HEK293 (cell line): ENCODE data around the gene PPAT.
A peak's percentile ranks its signal among the peaks of the same experiment; 100 is the strongest.

Source experiments
- CTCF ChIP-seq: fragments of 450-650 bp; formaldehyde crosslinking; IDR thresholded peaks from 2 replicates; pipeline ENCODE4 v1.5.1; 2016; ENCODE audit warnings: missing biosample characterization, missing genetic modification characterization
- GLI4 ChIP-seq: fragments of 450-650 bp; formaldehyde crosslinking; IDR thresholded peaks from 2 replicates; pipeline ENCODE4 v1.5.1; 2016; ENCODE audit warnings: missing biosample characterization, missing genetic modification characterization
- GLIS2 ChIP-seq: fragments of 450-650 bp; formaldehyde crosslinking; IDR thresholded peaks from 2 replicates; pipeline ENCODE4 v1.5.1; 2016; ENCODE audit warnings: missing biosample characterization, missing genetic modification characterization
- KLF8 ChIP-seq: fragments of 450-650 bp; formaldehyde crosslinking; IDR thresholded peaks from 2 replicates; pipeline ENCODE4 v1.5.1; 2016; ENCODE audit warnings: missing biosample characterization, missing genetic modification characterization
- KLF9 ChIP-seq: fragments of 450-650 bp; formaldehyde crosslinking; IDR thresholded peaks from 2 replicates; pipeline ENCODE4 v1.5.1; 2016; ENCODE audit warnings: missing biosample characterization, missing genetic modification characterization, low read depth
- MEIS1 ChIP-seq: sonication (generic); formaldehyde crosslinking; IDR thresholded peaks from 2 replicates; pipeline ENCODE4 v1.8.1; 2022; ENCODE audit warnings: missing genetic modification reagents, mild to moderate bottlenecking, borderline replicate concordance
- OSR2 ChIP-seq: fragments of 450-650 bp; formaldehyde crosslinking; IDR thresholded peaks from 2 replicates; pipeline ENCODE4 v1.5.1; 2016; ENCODE audit warnings: missing biosample characterization, missing genetic modification characterization
- RBAK ChIP-seq: fragments of 450-650 bp; formaldehyde crosslinking; IDR thresholded peaks from 2 replicates; pipeline ENCODE4 v1.5.1; 2016; ENCODE audit warnings: missing biosample characterization, missing genetic modification characterization
- SP7 ChIP-seq: fragments of 450-650 bp; formaldehyde crosslinking; IDR thresholded peaks from 2 replicates; pipeline ENCODE4 v1.5.1; 2016; ENCODE audit warnings: missing biosample characterization, missing genetic modification characterization
- ZBTB10 ChIP-seq: fragments of 450-650 bp; formaldehyde crosslinking; IDR thresholded peaks from 2 replicates; pipeline ENCODE4 v1.5.1; 2016; ENCODE audit warnings: missing biosample characterization, missing genetic modification characterization
- ZBTB20 ChIP-seq: fragments of 450-650 bp; formaldehyde crosslinking; IDR thresholded peaks from 2 replicates; pipeline ENCODE4 v1.5.1; 2016; ENCODE audit warnings: missing biosample characterization, missing genetic modification characterization
- ZBTB8A ChIP-seq: fragments of 450-650 bp; formaldehyde crosslinking; IDR thresholded peaks from 2 replicates; pipeline ENCODE4 v1.5.1; 2016; ENCODE audit warnings: missing biosample characterization, missing genetic modification characterization
- ZFP69B ChIP-seq: fragments of 450-650 bp; formaldehyde crosslinking; IDR thresholded peaks from 2 replicates; pipeline ENCODE4 v1.5.1; 2016; ENCODE audit warnings: missing biosample characterization, missing genetic modification characterization
- ZNF114 ChIP-seq: fragments of 450-650 bp; formaldehyde crosslinking; IDR thresholded peaks from 2 replicates; pipeline ENCODE4 v1.5.0; 2017; ENCODE audit warnings: missing biosample characterization, missing genetic modification characterization
- ZNF121 ChIP-seq: fragments of 450-650 bp; formaldehyde crosslinking; IDR thresholded peaks from 2 replicates; pipeline ENCODE4 v1.5.1; 2016; ENCODE audit warnings: missing biosample characterization, missing genetic modification characterization
- ZNF148 ChIP-seq: fragments of 450-650 bp; formaldehyde crosslinking; IDR thresholded peaks from 2 replicates; pipeline ENCODE4 v1.5.0; 2017; ENCODE audit warnings: missing biosample characterization, missing genetic modification characterization, borderline replicate concordance
- ZNF157 ChIP-seq: fragments of 450-650 bp; formaldehyde crosslinking; IDR thresholded peaks from 2 replicates; pipeline ENCODE4 v1.5.1; 2016; ENCODE audit warnings: missing biosample characterization, missing genetic modification characterization
- ZNF2 ChIP-seq: fragments of 450-650 bp; formaldehyde crosslinking; IDR thresholded peaks from 2 replicates; pipeline ENCODE4 v1.5.1; 2016; ENCODE audit warnings: missing biosample characterization, missing genetic modification characterization
- ZNF24 ChIP-seq: fragments of 450-650 bp; formaldehyde crosslinking; IDR thresholded peaks from 2 replicates; pipeline ENCODE4 v1.5.1; 2016; ENCODE audit warnings: missing biosample characterization, missing genetic modification characterization
- ZNF391 ChIP-seq: fragments of 450-650 bp; formaldehyde crosslinking; IDR thresholded peaks from 2 replicates; pipeline ENCODE4 v1.5.1; 2016; ENCODE audit warnings: low read depth, missing biosample characterization, missing genetic modification characterization, borderline replicate concordance
- ZNF423 ChIP-seq: fragments of 450-650 bp; formaldehyde crosslinking; IDR thresholded peaks from 2 replicates; pipeline ENCODE4 v1.5.1; 2016; ENCODE audit warnings: missing biosample characterization, missing genetic modification characterization
- ZNF521 ChIP-seq: fragments of 450-650 bp; formaldehyde crosslinking; IDR thresholded peaks from 2 replicates; pipeline ENCODE4 v1.5.1; 2017; ENCODE audit warnings: missing biosample characterization, mild to moderate bottlenecking, missing genetic modification characterization
- ZNF544 ChIP-seq: fragments of 450-650 bp; formaldehyde crosslinking; IDR thresholded peaks from 2 replicates; pipeline ENCODE4 v1.5.0; 2017; ENCODE audit warnings: missing biosample characterization, missing genetic modification characterization
- ZNF555 ChIP-seq: fragments of 450-650 bp; formaldehyde crosslinking; conservative IDR thresholded peaks from 2 replicates; pipeline ENCODE4 v1.5.1; 2017; ENCODE audit warnings: missing biosample characterization, mild to moderate bottlenecking, missing genetic modification characterization, inconsistent platforms
- ZNF560 ChIP-seq: fragments of 450-650 bp; formaldehyde crosslinking; IDR thresholded peaks from 2 replicates; pipeline ENCODE4 v1.5.1; 2017; ENCODE audit warnings: missing biosample characterization, missing genetic modification characterization, borderline replicate concordance
- ZNF843 ChIP-seq: fragments of 450-650 bp; formaldehyde crosslinking; IDR thresholded peaks from 2 replicates; pipeline ENCODE4 v1.5.1; 2016; ENCODE audit warnings: missing biosample characterization, missing genetic modification characterization
- TF ChIP-seq, protein P1 (sequence below): fragments of 450-650 bp; formaldehyde crosslinking; optimal IDR thresholded peaks from 2 replicates; pipeline ENCODE3; 2016; ENCODE audit warnings: missing biosample characterization, mild to moderate bottlenecking, missing genetic modification characterization
- TF ChIP-seq, protein P2 (sequence below): fragments of 450-650 bp; formaldehyde crosslinking; IDR thresholded peaks from 2 replicates; pipeline ENCODE4 v1.5.1; 2016; ENCODE audit warnings: missing biosample characterization, missing genetic modification characterization
- TF ChIP-seq, protein P3 (sequence below): sonication (generic); formaldehyde crosslinking; IDR thresholded peaks from 2 replicates; pipeline ENCODE4 v1.8.1; 2022; ENCODE audit warnings: mild to moderate bottlenecking, moderate library complexity, missing genetic modification reagents

PPAT gene

DNA sequence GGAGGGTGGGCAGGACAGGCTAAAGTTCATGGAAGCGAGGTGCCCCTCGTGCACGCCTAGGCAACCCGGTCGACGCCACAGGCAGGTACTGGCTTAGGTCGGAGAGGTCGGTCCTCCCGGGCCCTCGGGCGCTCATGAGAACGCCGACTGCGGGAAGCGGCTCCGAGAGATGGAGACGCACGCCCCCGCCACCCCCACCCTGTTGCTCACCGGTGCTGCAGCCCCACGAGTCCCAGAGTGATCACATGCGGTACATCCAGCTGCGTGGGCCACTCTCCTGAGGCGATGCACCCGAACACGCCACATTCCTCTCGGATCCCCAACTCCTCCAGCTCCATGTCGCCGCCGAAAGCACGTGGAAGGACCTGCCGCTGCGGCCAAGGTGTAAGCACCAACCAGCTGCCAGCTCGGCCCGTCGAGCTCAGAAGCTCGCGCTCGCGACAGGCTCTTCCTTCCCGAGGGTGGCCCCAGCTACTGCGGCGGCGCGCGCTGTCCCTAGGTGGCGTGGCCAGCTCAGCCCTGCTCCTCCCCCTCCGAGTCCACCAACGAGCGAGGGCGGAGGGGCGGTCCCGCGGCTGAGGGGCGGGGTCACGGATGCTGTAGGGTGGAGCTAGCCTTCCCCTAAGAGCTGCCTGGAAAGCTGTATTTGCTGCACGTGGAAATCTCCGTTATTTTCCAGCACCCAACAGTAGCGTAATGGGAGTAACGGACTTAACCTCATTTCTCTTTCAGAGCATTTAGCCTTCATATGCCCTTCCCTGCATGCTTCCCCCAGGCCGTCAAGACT lies at the start of gene PPAT (continued):
- TF ChIP-seq, protein P1, sequence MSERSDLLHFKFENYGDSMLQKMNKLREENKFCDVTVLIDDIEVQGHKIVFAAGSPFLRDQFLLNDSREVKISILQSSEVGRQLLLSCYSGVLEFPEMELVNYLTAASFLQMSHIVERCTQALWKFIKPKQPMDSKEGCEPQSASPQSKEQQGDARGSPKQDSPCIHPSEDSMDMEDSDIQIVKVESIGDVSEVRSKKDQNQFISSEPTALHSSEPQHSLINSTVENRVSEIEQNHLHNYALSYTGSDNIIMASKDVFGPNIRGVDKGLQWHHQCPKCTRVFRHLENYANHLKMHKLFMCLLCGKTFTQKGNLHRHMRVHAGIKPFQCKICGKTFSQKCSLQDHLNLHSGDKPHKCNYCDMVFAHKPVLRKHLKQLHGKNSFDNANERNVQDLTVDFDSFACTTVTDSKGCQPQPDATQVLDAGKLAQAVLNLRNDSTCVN (tag by site-specific recombination): peak; percentile 94
- TF ChIP-seq ZFP69B (peak; percentile 25; the same call in 1 of the 2 replicates), KLF8 (peak; percentile 87), ZNF423 (tag by site-specific recombination) (peak; percentile 94), GLIS2 (no peak; the same call in 1 of the 2 replicates), GLI4 (tag by site-specific recombination) (0 out of 2 replicates have a peak, but pooled peaks have one; percentile 19), OSR2 (peak; percentile 68), ZNF2 (no peak; the same call in 1 of the 2 replicates), ZNF114 (tag by site-specific recombination) (no peak), ZBTB20 (tag by site-specific recombination) (peak; percentile 100), ZNF555 (tag by site-specific recombination) (no peak), SP7 (tag by site-specific recombination) (0 out of 2 replicates have a peak, but pooled peaks have one; percentile 41), ZNF521 (tag by site-specific recombination) (no peak), ZBTB8A (peak; percentile 41), ZNF148 (tag by site-specific recombination) (no peak), ZNF843 (tag by site-specific recombination) (no peak), MEIS1 (CRISPR knock-in tag) (no peak), ZNF391 (0 out of 2 replicates have a peak, but pooled peaks have one; percentile 24), ZNF157 (no peak), ZNF121 (tag by site-specific recombination) (no peak), ZNF24 (tag by site-specific recombination) (no peak; the same call in 1 of the 2 replicates), ZBTB10 (peak; percentile 74), CTCF (tag by site-specific recombination) (peak; percentile 76; the same call in 1 of the 2 replicates), RBAK (no peak), KLF9 (tag by site-specific recombination) (peak; percentile 73), ZNF544 (tag by site-specific recombination) (no peak), ZNF560 (tag by site-specific recombination) (no peak)
- TF ChIP-seq, protein P2, sequence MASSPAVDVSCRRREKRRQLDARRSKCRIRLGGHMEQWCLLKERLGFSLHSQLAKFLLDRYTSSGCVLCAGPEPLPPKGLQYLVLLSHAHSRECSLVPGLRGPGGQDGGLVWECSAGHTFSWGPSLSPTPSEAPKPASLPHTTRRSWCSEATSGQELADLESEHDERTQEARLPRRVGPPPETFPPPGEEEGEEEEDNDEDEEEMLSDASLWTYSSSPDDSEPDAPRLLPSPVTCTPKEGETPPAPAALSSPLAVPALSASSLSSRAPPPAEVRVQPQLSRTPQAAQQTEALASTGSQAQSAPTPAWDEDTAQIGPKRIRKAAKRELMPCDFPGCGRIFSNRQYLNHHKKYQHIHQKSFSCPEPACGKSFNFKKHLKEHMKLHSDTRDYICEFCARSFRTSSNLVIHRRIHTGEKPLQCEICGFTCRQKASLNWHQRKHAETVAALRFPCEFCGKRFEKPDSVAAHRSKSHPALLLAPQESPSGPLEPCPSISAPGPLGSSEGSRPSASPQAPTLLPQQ: peak; percentile 67
- TF ChIP-seq, protein P3, sequence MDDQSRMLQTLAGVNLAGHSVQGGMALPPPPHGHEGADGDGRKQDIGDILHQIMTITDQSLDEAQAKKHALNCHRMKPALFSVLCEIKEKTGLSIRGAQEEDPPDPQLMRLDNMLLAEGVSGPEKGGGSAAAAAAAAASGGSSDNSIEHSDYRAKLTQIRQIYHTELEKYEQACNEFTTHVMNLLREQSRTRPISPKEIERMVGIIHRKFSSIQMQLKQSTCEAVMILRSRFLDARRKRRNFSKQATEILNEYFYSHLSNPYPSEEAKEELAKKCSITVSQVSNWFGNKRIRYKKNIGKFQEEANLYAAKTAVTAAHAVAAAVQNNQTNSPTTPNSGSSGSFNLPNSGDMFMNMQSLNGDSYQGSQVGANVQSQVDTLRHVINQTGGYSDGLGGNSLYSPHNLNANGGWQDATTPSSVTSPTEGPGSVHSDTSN (CRISPR knock-in tag): 0 out of 2 replicates have a peak, but pooled peaks have one; percentile 46
